GM23338 (cell line): ENCODE results near the gene EPHB1. TPM values are rescaled to one million over a fixed set of nuclear protein-coding genes. Genes with fewer than 3 reads are reported as not detected.

Experiments used
- CREB1 ChIP-seq: fragments of 250-450 bp; sonication (Bioruptor Pico); IDR thresholded peaks from 2 replicates; pipeline ENCODE4 v1.5.0; 2020; ENCODE audit warnings: low read depth, mild to moderate bottlenecking, moderate library complexity
- EZH2 ChIP-seq: fragments of 200-600 bp; sonication (generic); IDR thresholded peaks from one replicate; pipeline ENCODE4 v1.8.0; 2017; ENCODE audit warnings: antibody characterized with exemption, mild to moderate bottlenecking, low read depth; ENCODE audit not compliant: unreplicated experiment
- EZH2phosphoT487 ChIP-seq: fragments of 200-600 bp; sonication (generic); IDR thresholded peaks from one replicate; pipeline ENCODE4 v1.8.1; 2018; ENCODE audit warnings: antibody characterized with exemption; ENCODE audit not compliant: unreplicated experiment
- NANOG ChIP-seq: IDR thresholded peaks from 2 replicates; pipeline ENCODE4 v1.6.1; 2016; ENCODE audit warnings: antibody characterized with exemption, borderline replicate concordance
- ZNF114 ChIP-seq: fragments of 250-450 bp; sonication (Bioruptor Pico); IDR thresholded peaks from 2 replicates; pipeline ENCODE4 v1.5.0; 2020; ENCODE audit warnings: mild to moderate bottlenecking, moderate library complexity
- polyA plus RNA-seq: library from polyadenylated mRNA; unstranded; fragments of >200 nt; fragmentation: Nextera tagmentation; extraction: Ambion mirVana; gene quantifications from 2 replicates; pipeline ENCODE4 v1.2.1, GENCODE V29; 2016
- total RNA-seq: library from RNA; depleted of rRNA; stranded (reverse); fragments of >200 nt; shearing (Covaris generic); gene quantifications from 2 replicates; pipeline ENCODE4 v1.2.3, GENCODE V29; 2014
- TF ChIP-seq, protein P1 (sequence below): fragments of 250-450 bp; sonication (Bioruptor Pico); IDR thresholded peaks from 2 replicates; pipeline ENCODE4 v1.5.0; 2020; ENCODE audit warnings: mild to moderate bottlenecking, moderate library complexity
- TF ChIP-seq, protein P2 (sequence below), 2 experiments: fragments of 200-600 bp in 1 of 2; sonication (generic) in 1 of 2; conservative IDR thresholded peaks; 2 replicates each; pipeline versions ENCODE4 v1.5.1 to v1.6.1; 2016 to 2017; ENCODE audit warnings: antibody characterized with exemption in 2 of 2, low read depth in 2 of 2, mild to moderate bottlenecking in 2 of 2, moderate library complexity in 1 of 2

EPHB1 gene
- total and polyA plus RNA-seq, 2 experiments from 2014 or later = 2.7 to 5.2 TPM

DNA sequence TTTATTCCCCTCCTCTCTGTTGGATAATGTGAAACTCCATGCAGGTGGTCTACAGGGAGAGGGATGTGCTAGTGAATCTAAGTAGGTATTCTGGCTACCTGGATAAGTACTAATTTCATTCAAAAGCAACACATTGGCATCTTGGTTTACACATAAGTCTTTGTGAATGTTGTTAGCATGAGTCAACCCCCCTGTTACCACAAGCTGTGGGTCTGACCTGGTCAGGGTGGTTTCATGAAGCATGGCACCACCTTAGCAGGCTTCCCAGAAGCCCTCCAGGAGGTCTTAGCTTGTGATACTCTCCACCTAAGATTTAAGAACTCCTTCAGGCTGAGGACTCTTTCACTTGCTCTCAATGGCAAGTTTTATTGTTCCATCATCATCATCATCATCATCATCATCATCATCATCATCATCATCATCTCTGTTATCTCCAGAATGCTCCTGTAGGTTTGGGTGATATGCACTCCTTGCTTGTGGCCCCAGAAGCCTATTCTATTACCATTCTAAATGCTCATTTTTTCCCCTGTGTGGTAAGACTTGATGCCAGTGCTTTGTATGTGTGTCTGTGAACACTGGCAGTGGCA lies 62.8 kb downstream of the EPHB1 start (continued):
- TF ChIP-seq, protein P1, sequence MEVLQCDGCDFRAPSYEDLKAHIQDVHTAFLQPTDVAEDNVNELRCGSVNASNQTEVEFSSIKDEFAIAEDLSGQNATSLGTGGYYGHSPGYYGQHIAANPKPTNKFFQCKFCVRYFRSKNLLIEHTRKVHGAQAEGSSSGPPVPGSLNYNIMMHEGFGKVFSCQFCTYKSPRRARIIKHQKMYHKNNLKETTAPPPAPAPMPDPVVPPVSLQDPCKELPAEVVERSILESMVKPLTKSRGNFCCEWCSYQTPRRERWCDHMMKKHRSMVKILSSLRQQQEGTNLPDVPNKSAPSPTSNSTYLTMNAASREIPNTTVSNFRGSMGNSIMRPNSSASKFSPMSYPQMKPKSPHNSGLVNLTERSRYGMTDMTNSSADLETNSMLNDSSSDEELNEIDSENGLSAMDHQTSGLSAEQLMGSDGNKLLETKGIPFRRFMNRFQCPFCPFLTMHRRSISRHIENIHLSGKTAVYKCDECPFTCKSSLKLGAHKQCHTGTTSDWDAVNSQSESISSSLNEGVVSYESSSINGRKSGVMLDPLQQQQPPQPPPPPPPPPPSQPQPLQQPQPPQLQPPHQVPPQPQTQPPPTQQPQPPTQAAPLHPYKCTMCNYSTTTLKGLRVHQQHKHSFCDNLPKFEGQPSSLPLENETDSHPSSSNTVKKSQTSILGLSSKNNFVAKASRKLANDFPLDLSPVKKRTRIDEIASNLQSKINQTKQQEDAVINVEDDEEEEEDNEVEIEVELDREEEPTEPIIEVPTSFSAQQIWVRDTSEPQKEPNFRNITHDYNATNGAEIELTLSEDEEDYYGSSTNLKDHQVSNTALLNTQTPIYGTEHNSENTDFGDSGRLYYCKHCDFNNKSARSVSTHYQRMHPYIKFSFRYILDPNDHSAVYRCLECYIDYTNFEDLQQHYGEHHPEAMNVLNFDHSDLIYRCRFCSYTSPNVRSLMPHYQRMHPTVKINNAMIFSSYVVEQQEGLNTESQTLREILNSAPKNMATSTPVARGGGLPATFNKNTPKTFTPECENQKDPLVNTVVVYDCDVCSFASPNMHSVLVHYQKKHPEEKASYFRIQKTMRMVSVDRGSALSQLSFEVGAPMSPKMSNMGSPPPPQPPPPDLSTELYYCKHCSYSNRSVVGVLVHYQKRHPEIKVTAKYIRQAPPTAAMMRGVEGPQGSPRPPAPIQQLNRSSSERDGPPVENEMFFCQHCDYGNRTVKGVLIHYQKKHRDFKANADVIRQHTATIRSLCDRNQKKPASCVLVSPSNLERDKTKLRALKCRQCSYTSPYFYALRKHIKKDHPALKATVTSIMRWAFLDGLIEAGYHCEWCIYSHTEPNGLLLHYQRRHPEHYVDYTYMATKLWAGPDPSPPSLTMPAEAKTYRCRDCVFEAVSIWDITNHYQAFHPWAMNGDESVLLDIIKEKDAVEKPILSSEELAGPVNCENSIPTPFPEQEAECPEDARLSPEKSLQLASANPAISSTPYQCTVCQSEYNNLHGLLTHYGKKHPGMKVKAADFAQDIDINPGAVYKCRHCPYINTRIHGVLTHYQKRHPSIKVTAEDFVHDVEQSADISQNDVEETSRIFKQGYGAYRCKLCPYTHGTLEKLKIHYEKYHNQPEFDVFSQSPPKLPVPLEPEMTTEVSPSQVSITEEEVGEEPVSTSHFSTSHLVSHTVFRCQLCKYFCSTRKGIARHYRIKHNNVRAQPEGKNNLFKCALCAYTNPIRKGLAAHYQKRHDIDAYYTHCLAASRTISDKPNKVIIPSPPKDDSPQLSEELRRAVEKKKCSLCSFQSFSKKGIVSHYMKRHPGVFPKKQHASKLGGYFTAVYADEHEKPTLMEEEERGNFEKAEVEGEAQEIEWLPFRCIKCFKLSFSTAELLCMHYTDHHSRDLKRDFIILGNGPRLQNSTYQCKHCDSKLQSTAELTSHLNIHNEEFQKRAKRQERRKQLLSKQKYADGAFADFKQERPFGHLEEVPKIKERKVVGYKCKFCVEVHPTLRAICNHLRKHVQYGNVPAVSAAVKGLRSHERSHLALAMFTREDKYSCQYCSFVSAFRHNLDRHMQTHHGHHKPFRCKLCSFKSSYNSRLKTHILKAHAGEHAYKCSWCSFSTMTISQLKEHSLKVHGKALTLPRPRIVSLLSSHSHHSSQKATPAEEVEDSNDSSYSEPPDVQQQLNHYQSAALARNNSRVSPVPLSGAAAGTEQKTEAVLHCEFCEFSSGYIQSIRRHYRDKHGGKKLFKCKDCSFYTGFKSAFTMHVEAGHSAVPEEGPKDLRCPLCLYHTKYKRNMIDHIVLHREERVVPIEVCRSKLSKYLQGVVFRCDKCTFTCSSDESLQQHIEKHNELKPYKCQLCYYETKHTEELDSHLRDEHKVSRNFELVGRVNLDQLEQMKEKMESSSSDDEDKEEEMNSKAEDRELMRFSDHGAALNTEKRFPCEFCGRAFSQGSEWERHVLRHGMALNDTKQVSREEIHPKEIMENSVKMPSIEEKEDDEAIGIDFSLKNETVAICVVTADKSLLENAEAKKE = no peak
- TF ChIP-seq CREB1 (CRISPR knock-in tag) (no peak), ZNF114 (CRISPR knock-in tag) (no peak), NANOG (no peak), EZH2phosphoT487 (no peak), EZH2 (no peak)
- TF ChIP-seq, protein P2, sequence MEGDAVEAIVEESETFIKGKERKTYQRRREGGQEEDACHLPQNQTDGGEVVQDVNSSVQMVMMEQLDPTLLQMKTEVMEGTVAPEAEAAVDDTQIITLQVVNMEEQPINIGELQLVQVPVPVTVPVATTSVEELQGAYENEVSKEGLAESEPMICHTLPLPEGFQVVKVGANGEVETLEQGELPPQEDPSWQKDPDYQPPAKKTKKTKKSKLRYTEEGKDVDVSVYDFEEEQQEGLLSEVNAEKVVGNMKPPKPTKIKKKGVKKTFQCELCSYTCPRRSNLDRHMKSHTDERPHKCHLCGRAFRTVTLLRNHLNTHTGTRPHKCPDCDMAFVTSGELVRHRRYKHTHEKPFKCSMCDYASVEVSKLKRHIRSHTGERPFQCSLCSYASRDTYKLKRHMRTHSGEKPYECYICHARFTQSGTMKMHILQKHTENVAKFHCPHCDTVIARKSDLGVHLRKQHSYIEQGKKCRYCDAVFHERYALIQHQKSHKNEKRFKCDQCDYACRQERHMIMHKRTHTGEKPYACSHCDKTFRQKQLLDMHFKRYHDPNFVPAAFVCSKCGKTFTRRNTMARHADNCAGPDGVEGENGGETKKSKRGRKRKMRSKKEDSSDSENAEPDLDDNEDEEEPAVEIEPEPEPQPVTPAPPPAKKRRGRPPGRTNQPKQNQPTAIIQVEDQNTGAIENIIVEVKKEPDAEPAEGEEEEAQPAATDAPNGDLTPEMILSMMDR (conservative IDR thresholded peaks at IDR 0.05; ENCODE audit: low read depth in 2 of 2) = no peak
